ENCODE results near the gene RPGRIP1L. TPM values are rescaled to one million over a fixed set of nuclear protein-coding genes. Genes with fewer than 3 reads are reported as not detected.

Gene RPGRIP1L
- total RNA-seq, 1 experiment from 2014 or later = 9.8 TPM

- peak; percentile 65 for ATAC-seq
- ChIA-PET POLR2A (no interaction called here), CTCF (interaction anchor here (0.6 to 1.9 kb wide), 54 partner anchors 9 to 1708 kb away, joined by 3 to 15 read pairs (median 4); partner anchors contain the start of genes AKTIP, FTO, IRX3 and RPGRIP1L)
- Mint-ChIP-seq H3K27me3 (ENCODE audit: low read depth) (peaks cover 25% of the 10 kb centered on the region), H3K4me3 (no peak overlapping the region), H3K27ac (no peak overlapping the region), H3K4me1 (peaks cover 28% of the 10 kb centered on the region), H3K36me3 (no peaks in the 10 kb centered on the region), H3K9me3 (no peaks in the 10 kb centered on the region)
- TF ChIP-seq ZNF396 (CRISPR knock-in tag; IDR thresholded peaks at IDR 0.05; ENCODE audit: borderline replicate concordance) (no peak), MXD4 (CRISPR knock-in tag; IDR thresholded peaks at IDR 0.05; ENCODE audit: borderline replicate concordance) (no peak), ZNF138 (CRISPR knock-in tag; conservative IDR thresholded peaks at IDR 0.05) (no peak), FOXJ3 (CRISPR knock-in tag; IDR thresholded peaks at IDR 0.05; ENCODE audit: borderline replicate concordance) (no peak), TP53 (CRISPR knock-in tag; IDR thresholded peaks at IDR 0.05) (no peak), CTCF (IDR thresholded peaks at IDR 0.05) (0 out of 2 replicates have a peak, but pooled peaks have one; percentile 13), ZNF512 (CRISPR knock-in tag; IDR thresholded peaks at IDR 0.05; ENCODE audit: borderline replicate concordance) (0 out of 2 replicates have a peak, but pooled peaks have one; percentile 25), TEAD4 (CRISPR knock-in tag; IDR thresholded peaks at IDR 0.05) (no peak)
- TF ChIP-seq, protein P1, sequence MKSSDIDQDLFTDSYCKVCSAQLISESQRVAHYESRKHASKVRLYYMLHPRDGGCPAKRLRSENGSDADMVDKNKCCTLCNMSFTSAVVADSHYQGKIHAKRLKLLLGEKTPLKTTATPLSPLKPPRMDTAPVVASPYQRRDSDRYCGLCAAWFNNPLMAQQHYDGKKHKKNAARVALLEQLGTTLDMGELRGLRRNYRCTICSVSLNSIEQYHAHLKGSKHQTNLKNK (CRISPR knock-in tag; IDR thresholded peaks at IDR 0.05) = no peak
- TF ChIP-seq, protein P2, sequence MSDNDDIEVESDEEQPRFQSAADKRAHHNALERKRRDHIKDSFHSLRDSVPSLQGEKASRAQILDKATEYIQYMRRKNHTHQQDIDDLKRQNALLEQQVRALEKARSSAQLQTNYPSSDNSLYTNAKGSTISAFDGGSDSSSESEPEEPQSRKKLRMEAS (CRISPR knock-in tag; IDR thresholded peaks at IDR 0.05) = peak; percentile 91
- TF ChIP-seq, protein P3, sequence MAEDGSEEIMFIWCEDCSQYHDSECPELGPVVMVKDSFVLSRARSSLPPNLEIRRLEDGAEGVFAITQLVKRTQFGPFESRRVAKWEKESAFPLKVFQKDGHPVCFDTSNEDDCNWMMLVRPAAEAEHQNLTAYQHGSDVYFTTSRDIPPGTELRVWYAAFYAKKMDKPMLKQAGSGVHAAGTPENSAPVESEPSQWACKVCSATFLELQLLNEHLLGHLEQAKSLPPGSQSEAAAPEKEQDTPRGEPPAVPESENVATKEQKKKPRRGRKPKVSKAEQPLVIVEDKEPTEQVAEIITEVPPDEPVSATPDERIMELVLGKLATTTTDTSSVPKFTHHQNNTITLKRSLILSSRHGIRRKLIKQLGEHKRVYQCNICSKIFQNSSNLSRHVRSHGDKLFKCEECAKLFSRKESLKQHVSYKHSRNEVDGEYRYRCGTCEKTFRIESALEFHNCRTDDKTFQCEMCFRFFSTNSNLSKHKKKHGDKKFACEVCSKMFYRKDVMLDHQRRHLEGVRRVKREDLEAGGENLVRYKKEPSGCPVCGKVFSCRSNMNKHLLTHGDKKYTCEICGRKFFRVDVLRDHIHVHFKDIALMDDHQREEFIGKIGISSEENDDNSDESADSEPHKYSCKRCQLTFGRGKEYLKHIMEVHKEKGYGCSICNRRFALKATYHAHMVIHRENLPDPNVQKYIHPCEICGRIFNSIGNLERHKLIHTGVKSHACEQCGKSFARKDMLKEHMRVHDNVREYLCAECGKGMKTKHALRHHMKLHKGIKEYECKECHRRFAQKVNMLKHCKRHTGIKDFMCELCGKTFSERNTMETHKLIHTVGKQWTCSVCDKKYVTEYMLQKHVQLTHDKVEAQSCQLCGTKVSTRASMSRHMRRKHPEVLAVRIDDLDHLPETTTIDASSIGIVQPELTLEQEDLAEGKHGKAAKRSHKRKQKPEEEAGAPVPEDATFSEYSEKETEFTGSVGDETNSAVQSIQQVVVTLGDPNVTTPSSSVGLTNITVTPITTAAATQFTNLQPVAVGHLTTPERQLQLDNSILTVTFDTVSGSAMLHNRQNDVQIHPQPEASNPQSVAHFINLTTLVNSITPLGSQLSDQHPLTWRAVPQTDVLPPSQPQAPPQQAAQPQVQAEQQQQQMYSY (CRISPR knock-in tag; IDR thresholded peaks at IDR 0.05) = no peak
- DNase-seq (ENCODE audit: low spot score) = peak; percentile 47
Measured at GRCh38 chr16:53549970-53550690, 153.5 kb downstream of the RPGRIP1L start.

Other genes starting within 250 kb of the RPGRIP1L start
- 19.9 TPM in 3 replicates for gene AKTIP, start 200.7 kb downstream of the RPGRIP1L start, total RNA-seq (2021)
- gene FTO, start 297 bp upstream of the RPGRIP1L start, total RNA-seq (2021) = 57.4 to 62.6 TPM (median 59.6 TPM) in 3 replicates

Measured in WTC11 (cell line).